Loucy (cell line): ENCODE measurements around the gene MTR.

Experiments
- CTCF ChIP-seq: fragments of 200-600 bp; sonication (generic); conservative IDR thresholded peaks from 2 replicates; pipeline ENCODE4 v1.5.1; 2014; ENCODE audit warnings: mild to moderate bottlenecking, antibody characterized with exemption, low read length
- EZH2phosphoT487 ChIP-seq: fragments of 200-600 bp; IDR thresholded peaks from 2 replicates; pipeline ENCODE4 v1.6.1; 2018; ENCODE audit warnings: antibody characterized with exemption, mild to moderate bottlenecking, moderate library complexity, borderline replicate concordance

GRCh38 chr1:236815941-236816340 is 20.8 kb downstream of the MTR start:
- TF ChIP-seq EZH2phosphoT487 (no peak), CTCF (no peak)
